ENCODE results near the gene CLDN16. TPM values are rescaled to one million over a fixed set of nuclear protein-coding genes. Genes with fewer than 3 reads are reported as not detected.

Gene CLDN16
- total RNA-seq, 1 experiment from 2014 or later: 0.27 TPM

DNA sequence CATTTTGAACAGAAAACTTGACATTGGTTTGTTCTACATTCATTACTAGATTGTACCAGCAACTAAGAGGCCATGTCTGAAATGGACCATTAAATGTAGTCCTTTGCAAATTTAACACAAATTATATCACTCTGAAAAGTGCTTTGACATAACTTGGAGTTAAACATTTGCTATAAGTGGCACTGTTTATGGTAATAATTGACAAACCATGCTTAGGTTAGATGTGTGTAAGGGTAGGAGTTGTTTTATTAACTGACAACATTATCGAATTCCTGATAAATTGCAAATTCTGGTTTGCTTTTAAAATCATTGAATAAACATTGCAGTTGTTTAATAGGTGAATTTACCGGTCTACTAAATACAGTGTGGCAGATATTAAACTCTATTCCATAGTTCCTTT is 67.9 kb downstream of the CLDN16 start:
- DNase-seq: no peak
- ChIA-PET CTCF (no interaction called here), POLR2A (no interaction called here)
- Mint-ChIP-seq H3K9me3 (ENCODE audit: unreplicated experiment) (no peaks in the 10 kb centered on the region), H3K36me3 (ENCODE audit: insufficient read depth, unreplicated experiment) (no peaks in the 10 kb centered on the region), H3K27me3 (ENCODE audit: insufficient read depth, unreplicated experiment) (no peaks in the 10 kb centered on the region), H3K4me1 (ENCODE audit: low read depth, unreplicated experiment) (peaks cover 7% of the 10 kb centered on the region), H3K4me3 (ENCODE audit: unreplicated experiment) (no peak overlapping the region), H3K27ac (ENCODE audit: unreplicated experiment) (no peak overlapping the region)
- intact Hi-C loops (cut with micrococcal nuclease; ENCODE audit: unreplicated experiment): no loop called here
- H3K4me3 ChIP-seq (ENCODE audit: low read depth, low read length): no peak overlapping the region
- no peaks in the 10 kb centered on the region for H3K36me3 ChIP-seq (ENCODE audit: control insufficient read depth, insufficient read depth, low read length)
- H3K27me3 ChIP-seq (replicated peaks; ENCODE audit: control insufficient read depth, insufficient read depth, low read length): no peaks in the 10 kb centered on the region
- H3K9me3 ChIP-seq: no peaks in the 10 kb centered on the region
- TF ChIP-seq, protein P1, sequence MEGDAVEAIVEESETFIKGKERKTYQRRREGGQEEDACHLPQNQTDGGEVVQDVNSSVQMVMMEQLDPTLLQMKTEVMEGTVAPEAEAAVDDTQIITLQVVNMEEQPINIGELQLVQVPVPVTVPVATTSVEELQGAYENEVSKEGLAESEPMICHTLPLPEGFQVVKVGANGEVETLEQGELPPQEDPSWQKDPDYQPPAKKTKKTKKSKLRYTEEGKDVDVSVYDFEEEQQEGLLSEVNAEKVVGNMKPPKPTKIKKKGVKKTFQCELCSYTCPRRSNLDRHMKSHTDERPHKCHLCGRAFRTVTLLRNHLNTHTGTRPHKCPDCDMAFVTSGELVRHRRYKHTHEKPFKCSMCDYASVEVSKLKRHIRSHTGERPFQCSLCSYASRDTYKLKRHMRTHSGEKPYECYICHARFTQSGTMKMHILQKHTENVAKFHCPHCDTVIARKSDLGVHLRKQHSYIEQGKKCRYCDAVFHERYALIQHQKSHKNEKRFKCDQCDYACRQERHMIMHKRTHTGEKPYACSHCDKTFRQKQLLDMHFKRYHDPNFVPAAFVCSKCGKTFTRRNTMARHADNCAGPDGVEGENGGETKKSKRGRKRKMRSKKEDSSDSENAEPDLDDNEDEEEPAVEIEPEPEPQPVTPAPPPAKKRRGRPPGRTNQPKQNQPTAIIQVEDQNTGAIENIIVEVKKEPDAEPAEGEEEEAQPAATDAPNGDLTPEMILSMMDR (IDR thresholded peaks at IDR 0.05; ENCODE audit: insufficient read depth in 1 of 2, low read depth in 1 of 2, low read length in 1 of 2, severe bottlenecking in 1 of 2, unreplicated experiment in 1 of 2): no peak
- H3K4me1 ChIP-seq: peaks cover 5% of the 10 kb centered on the region; the same call in 1 of the 2 replicates
- BruUV-seq (replicated peaks): no TSS peak

DNA sequence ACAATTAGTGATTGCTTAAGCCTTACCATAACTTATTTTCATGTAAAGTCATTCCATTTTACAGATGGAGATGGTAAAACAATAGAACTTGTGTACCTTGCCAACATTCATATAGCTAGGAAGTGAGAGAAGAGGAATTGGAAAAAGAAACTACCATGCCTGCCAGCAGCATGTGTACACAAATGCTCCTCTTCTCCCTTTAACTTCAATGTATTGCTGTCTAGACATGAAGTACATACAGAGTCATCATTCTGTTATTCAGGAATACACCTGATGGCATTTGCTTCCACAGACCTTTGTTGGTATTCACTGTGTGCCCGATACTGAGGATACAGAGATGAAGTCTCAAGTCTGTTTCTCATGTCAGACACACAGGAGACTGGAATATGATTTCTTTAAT is 68.8 kb downstream of the CLDN16 start:
- TF ChIP-seq, protein P1 (IDR thresholded peaks at IDR 0.05; ENCODE audit: insufficient read depth in 1 of 2, low read depth in 1 of 2, low read length in 1 of 2, severe bottlenecking in 1 of 2, unreplicated experiment in 1 of 2): no peak
- no peak overlapping the region for H3K4me3 ChIP-seq (ENCODE audit: low read depth, low read length)
- no TSS peak for BruUV-seq (replicated peaks)
- H3K9me3 ChIP-seq: no peaks in the 10 kb centered on the region
- H3K27ac Mint-ChIP-seq (ENCODE audit: unreplicated experiment): no peak overlapping the region
- ChIA-PET CTCF (no interaction called here), POLR2A (no interaction called here)
- no peaks in the 10 kb centered on the region for H3K36me3 Mint-ChIP-seq (ENCODE audit: insufficient read depth, unreplicated experiment)
- H3K27me3 ChIP-seq (replicated peaks; ENCODE audit: control insufficient read depth, insufficient read depth, low read length): no peaks in the 10 kb centered on the region
- H3K4me1 ChIP-seq: peaks cover 5% of the 10 kb centered on the region; the same call in 1 of the 2 replicates
- no peaks in the 10 kb centered on the region for H3K27me3 Mint-ChIP-seq (ENCODE audit: insufficient read depth, unreplicated experiment)
- no peaks in the 10 kb centered on the region for H3K9me3 Mint-ChIP-seq (ENCODE audit: unreplicated experiment)
- H3K36me3 ChIP-seq (ENCODE audit: control insufficient read depth, insufficient read depth, low read length): no peaks in the 10 kb centered on the region
- DNase-seq: no peak
- H3K4me3 Mint-ChIP-seq (ENCODE audit: unreplicated experiment): no peak overlapping the region
- intact Hi-C loops (cut with micrococcal nuclease; ENCODE audit: unreplicated experiment): no loop called here
- peaks cover 7% of the 10 kb centered on the region for H3K4me1 Mint-ChIP-seq (ENCODE audit: low read depth, unreplicated experiment)

DNA sequence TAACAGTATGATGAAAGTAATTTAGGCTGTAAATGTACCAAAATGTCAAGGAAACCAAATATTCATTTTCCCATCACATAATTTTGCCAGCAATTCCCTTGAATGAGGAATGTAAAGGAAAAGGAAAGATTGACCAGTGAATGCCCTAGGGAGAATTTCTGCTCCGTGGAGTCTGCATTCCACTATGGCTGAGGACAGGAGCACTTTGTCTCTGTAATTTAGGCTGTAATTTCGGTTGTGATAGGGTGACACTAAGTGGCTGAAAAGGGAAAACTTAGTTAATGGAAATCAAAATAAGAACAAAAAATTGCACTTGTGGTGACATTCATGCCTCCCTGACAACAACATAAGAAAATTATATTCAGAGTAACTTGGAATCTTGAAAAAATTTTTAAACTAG is 70.1 kb downstream of the CLDN16 start:
- POLR2A ChIA-PET: no interaction called here
- H3K9me3 Mint-ChIP-seq (ENCODE audit: unreplicated experiment): no peaks in the 10 kb centered on the region
- H3K27ac Mint-ChIP-seq (ENCODE audit: unreplicated experiment): no peak overlapping the region
- TF ChIP-seq, protein P1 (IDR thresholded peaks at IDR 0.05; ENCODE audit: insufficient read depth in 1 of 2, low read depth in 1 of 2, low read length in 1 of 2, severe bottlenecking in 1 of 2, unreplicated experiment in 1 of 2): no peak
- BruUV-seq (replicated peaks): no TSS peak
- peaks cover 7% of the 10 kb centered on the region for H3K4me1 Mint-ChIP-seq (ENCODE audit: low read depth, unreplicated experiment)
- Histone ChIP-seq H3K4me3 (ENCODE audit: low read depth, low read length) (no peak overlapping the region), H3K9me3 (no peaks in the 10 kb centered on the region), H3K36me3 (ENCODE audit: control insufficient read depth, insufficient read depth, low read length) (no peaks in the 10 kb centered on the region), H3K4me1 (peaks cover 5% of the 10 kb centered on the region; the same call in 1 of the 2 replicates), H3K27me3 (replicated peaks; ENCODE audit: control insufficient read depth, insufficient read depth, low read length) (no peaks in the 10 kb centered on the region)
- H3K27me3 Mint-ChIP-seq (ENCODE audit: insufficient read depth, unreplicated experiment): no peaks in the 10 kb centered on the region
- no peaks in the 10 kb centered on the region for H3K36me3 Mint-ChIP-seq (ENCODE audit: insufficient read depth, unreplicated experiment)
- intact Hi-C loops (cut with micrococcal nuclease; ENCODE audit: unreplicated experiment): no loop called here
- H3K4me3 Mint-ChIP-seq (ENCODE audit: unreplicated experiment): no peak overlapping the region
- CTCF ChIA-PET: no interaction called here
- DNase-seq: peak in 1 of 2 experiments; percentile 9

Other genes starting within 250 kb of the CLDN16 start
- gene CLDN1, start 65.7 kb upstream of the CLDN16 start, total RNA-seq (2022): 38.9 and 39.3 TPM in 2 replicates
- gene TMEM207, start 61.7 kb downstream of the CLDN16 start, total RNA-seq (2022): 0.65 TPM in 1 of 2 replicates, not detected in the other
- 5.1 and 6.2 TPM in 2 replicates for gene IL1RAP, start 125.9 kb downstream of the CLDN16 start, total RNA-seq (2022)

All from Caco-2 (cell line).